Natural killer cell (primary cell): ENCODE data around the gene MYL1. TPM values are rescaled to one million over a fixed set of nuclear protein-coding genes. Genes with fewer than 3 reads are reported as not detected.

Experiments
- ATAC-seq, 3 donors: fragments of 150-1000 bp in 2 of 3; fragments of 200-7000 bp in 1 of 3; cut with Tn5 transposase; 1 replicate in 1 of 3; 2 replicates in 2 of 3; pipeline ENCODE4 v1.10.0; 2021; ENCODE audit warnings: mild to moderate bottlenecking in 2 of 3, moderate library complexity in 2 of 3
- DNase-seq, 2 donors: peaks; one replicate each; pipeline versions ENCODE4 v3.0.0 to v3.0.0-alpha.2; 2013 to 2021; ENCODE audit warnings: mixed read lengths in 1 of 2
- H3K27ac ChIP-seq: one replicate; pipeline ENCODE4 v1.5.1; 2013; ENCODE audit warnings: mild to moderate bottlenecking, low read length
- H3K27me3 ChIP-seq: one replicate; pipeline ENCODE4 v1.6.1; 2013; ENCODE audit warnings: low read length; ENCODE audit not compliant: control insufficient read depth, insufficient read depth
- H3K36me3 ChIP-seq: one replicate; pipeline ENCODE4 v1.6.1; 2013; ENCODE audit warnings: low read length; ENCODE audit not compliant: control insufficient read depth, insufficient read depth
- H3K4me1 ChIP-seq: one replicate; pipeline ENCODE4 v1.6.1; 2013; ENCODE audit warnings: low read length; ENCODE audit not compliant: control insufficient read depth, insufficient read depth
- H3K4me3 ChIP-seq: one replicate; pipeline ENCODE4 v1.5.1; 2013; ENCODE audit warnings: low read length
- H3K9me3 ChIP-seq: one replicate; pipeline ENCODE4 v1.6.1; 2013; ENCODE audit warnings: low read length; ENCODE audit not compliant: control insufficient read depth, insufficient read depth
- H3K27ac Mint-ChIP-seq, 2 donors: one replicate each; pipeline ENCODE4 v1.8.0; 2022; ENCODE audit warnings: mild to moderate bottlenecking in 2 of 2, mixed read lengths in 2 of 2, moderate library complexity in 1 of 2
- H3K27me3 Mint-ChIP-seq, 2 donors: one replicate each; pipeline ENCODE4 v1.8.0; 2022; ENCODE audit warnings: low read depth in 2 of 2, mixed read lengths in 2 of 2
- H3K36me3 Mint-ChIP-seq: one replicate; pipeline ENCODE4 v1.8.0; 2022; ENCODE audit warnings: mixed read lengths
- H3K4me1 Mint-ChIP-seq, 2 donors: one replicate each; pipeline ENCODE4 v1.8.0; 2022; ENCODE audit warnings: mixed read lengths in 2 of 2
- H3K4me3 Mint-ChIP-seq: one replicate; pipeline ENCODE4 v1.8.0; 2022; ENCODE audit warnings: mild to moderate bottlenecking, moderate library complexity, mixed read lengths
- H3K9me3 Mint-ChIP-seq, 2 donors: one replicate each; pipeline ENCODE4 v1.8.0; 2022; ENCODE audit warnings: mixed read lengths in 2 of 2
- CTCF ChIP-seq: fragments of 200-600 bp; IDR thresholded peaks from one replicate; pipeline ENCODE4 v1.8.0; 2022; ENCODE audit warnings: antibody characterized with exemption
- WGBS: methylation state at CpG from one replicate; pipeline ENCODE4 v1.1.7; 2013; ENCODE audit warnings: missing lambda C conversion rate; ENCODE audit not compliant: insufficient coverage; 5-methylcytosine and 5-hydroxymethylcytosine counted together
- intact Hi-C: fragments of 100-400 bp; cut with micrococcal nuclease; formaldehyde crosslinking; loops from one replicate; pipeline ENCODE4 v1.14.2; 2022
- total RNA-seq, 4 donors: library from RNA; stranded (reverse); fragments of 120-200 nt in 1 of 4; gene quantifications; one replicate each; pipeline versions ENCODE4 v1.2.3 to v1.2.4, GENCODE V29; 2013 to 2022

Gene MYL1
- total RNA-seq, 3 donors from 2014 or later (not counting 1 experiment from before 2014, with no cell fraction given), result not detected

- no peaks in the 10 kb centered on the region for H3K9me3 ChIP-seq
- Mint-ChIP-seq H3K9me3 (peaks cover 5 to 11% of the 10 kb centered on the region in 2 donors), H3K36me3 (no peaks in the 10 kb centered on the region), H3K27me3 (no peaks in the 10 kb centered on the region), H3K27ac (no peak overlapping the region), H3K4me3 (no peak overlapping the region), H3K4me1 (no peaks in the 10 kb centered on the region)
- DNase-seq (no peak), ATAC-seq (no peak)
- H3K36me3 ChIP-seq, result no peaks in the 10 kb centered on the region
- WGBS, result 88% methylated on average over 1 of the region's 1 CpG
- no peaks in the 10 kb centered on the region for H3K4me1 ChIP-seq
- no peaks in the 10 kb centered on the region for H3K27me3 ChIP-seq
- intact Hi-C loops, result no loop called here
- H3K4me3 ChIP-seq, result no peak overlapping the region
- no peak for TF ChIP-seq CTCF
- H3K27ac ChIP-seq, result no peak overlapping the region
Measured at GRCh38 chr2:210277133-210277532, 37.8 kb downstream of the MYL1 start.

DNA sequence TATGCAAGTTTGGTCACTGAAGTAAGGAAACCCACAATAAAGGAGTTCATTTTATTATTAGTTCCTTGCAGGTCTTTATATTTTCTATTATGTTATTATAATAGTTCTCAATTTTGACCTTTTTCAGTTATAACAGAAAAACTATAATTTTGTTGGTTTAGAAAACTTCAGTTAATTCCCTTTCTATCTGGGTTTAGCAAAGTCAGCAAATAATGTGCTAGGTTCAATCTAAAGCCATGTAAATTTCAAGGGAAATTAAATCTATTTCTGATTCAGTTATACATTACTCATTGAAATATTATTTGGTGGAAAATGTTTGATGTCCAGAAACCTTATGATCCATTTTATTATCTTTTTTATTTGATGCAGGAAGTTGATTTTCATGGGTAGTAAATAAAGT lies 43.7 kb downstream of the MYL1 start:
- no peaks in the 10 kb centered on the region for H3K9me3 ChIP-seq
- ATAC-seq (no peak), DNase-seq (no peak)
- no peak overlapping the region for H3K4me3 ChIP-seq
- Mint-ChIP-seq H3K27me3 (no peaks in the 10 kb centered on the region), H3K4me3 (no peak overlapping the region), H3K9me3 (no peaks in the 10 kb centered on the region), H3K36me3 (no peaks in the 10 kb centered on the region), H3K27ac (no peak overlapping the region), H3K4me1 (no peaks in the 10 kb centered on the region)
- intact Hi-C loops, result no loop called here
- no peaks in the 10 kb centered on the region for H3K27me3 ChIP-seq
- H3K4me1 ChIP-seq, result no peaks in the 10 kb centered on the region
- no peak overlapping the region for H3K27ac ChIP-seq
- H3K36me3 ChIP-seq, result no peaks in the 10 kb centered on the region
- TF ChIP-seq CTCF, result no peak

- no peaks in the 10 kb centered on the region for H3K27me3 ChIP-seq
- Mint-ChIP-seq H3K27me3 (no peaks in the 10 kb centered on the region), H3K4me3 (no peak overlapping the region), H3K36me3 (no peaks in the 10 kb centered on the region), H3K27ac (no peak overlapping the region), H3K9me3 (no peaks in the 10 kb centered on the region), H3K4me1 (no peaks in the 10 kb centered on the region)
- DNase-seq (no peak), ATAC-seq (no peak)
- no peaks in the 10 kb centered on the region for H3K9me3 ChIP-seq
- H3K4me3 ChIP-seq, result no peak overlapping the region
- intact Hi-C loops, result no loop called here
- TF ChIP-seq CTCF, result no peak
- no peak overlapping the region for H3K27ac ChIP-seq
- no peaks in the 10 kb centered on the region for H3K4me1 ChIP-seq
- 23% methylated on average over 2 of the region's 3 CpGs for WGBS
- no peaks in the 10 kb centered on the region for H3K36me3 ChIP-seq
Measured at GRCh38 chr2:210269148-210269547, 45.8 kb downstream of the MYL1 start.

GRCh38 chr2:210268281-210268680 lies 46.7 kb downstream of the MYL1 start:
- Mint-ChIP-seq H3K4me1 (no peaks in the 10 kb centered on the region), H3K4me3 (no peak overlapping the region), H3K27me3 (no peaks in the 10 kb centered on the region), H3K9me3 (no peaks in the 10 kb centered on the region), H3K27ac (no peak overlapping the region), H3K36me3 (no peaks in the 10 kb centered on the region)
- H3K4me3 ChIP-seq, result no peak overlapping the region
- ATAC-seq (no peak), DNase-seq (no peak)
- H3K27ac ChIP-seq, result no peak overlapping the region
- peaks cover 2% of the 10 kb centered on the region for H3K9me3 ChIP-seq
- no peak for TF ChIP-seq CTCF
- intact Hi-C loops, result no loop called here
- WGBS, result no CpG with 5 or more reads among the region's 1 CpG
- H3K4me1 ChIP-seq, result no peaks in the 10 kb centered on the region
- H3K36me3 ChIP-seq, result no peaks in the 10 kb centered on the region
- H3K27me3 ChIP-seq, result no peaks in the 10 kb centered on the region
